ENCODE results near the gene NANS.
"Not testable (repeated sequence)": the region's sequence is repeated elsewhere in the genome, so short reads cannot be mapped to it uniquely, and the experiment has no call there.

The NANS gene

DNA sequence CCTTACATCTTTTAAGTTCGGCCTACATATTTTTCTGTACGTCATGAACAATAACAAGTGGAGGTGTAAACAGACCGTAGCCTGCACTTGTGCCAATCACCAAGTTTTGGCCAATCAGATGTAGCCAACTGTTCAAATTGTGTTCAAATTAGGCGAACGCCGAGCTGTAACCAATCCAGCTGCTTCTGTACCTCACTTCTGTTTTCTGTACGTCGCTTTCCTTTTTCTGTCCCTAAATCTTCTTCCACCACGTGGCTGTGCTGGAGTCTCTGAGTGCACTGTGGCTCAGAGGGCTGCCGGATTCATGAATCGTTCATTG lies 36.0 kb downstream of the NANS start:
- no peak overlapping the region for H3K4me3 ChIP-seq (ENCODE audit: low read depth, low read length)
- DNase-seq (ENCODE audit: low read depth), result no peak

DNA sequence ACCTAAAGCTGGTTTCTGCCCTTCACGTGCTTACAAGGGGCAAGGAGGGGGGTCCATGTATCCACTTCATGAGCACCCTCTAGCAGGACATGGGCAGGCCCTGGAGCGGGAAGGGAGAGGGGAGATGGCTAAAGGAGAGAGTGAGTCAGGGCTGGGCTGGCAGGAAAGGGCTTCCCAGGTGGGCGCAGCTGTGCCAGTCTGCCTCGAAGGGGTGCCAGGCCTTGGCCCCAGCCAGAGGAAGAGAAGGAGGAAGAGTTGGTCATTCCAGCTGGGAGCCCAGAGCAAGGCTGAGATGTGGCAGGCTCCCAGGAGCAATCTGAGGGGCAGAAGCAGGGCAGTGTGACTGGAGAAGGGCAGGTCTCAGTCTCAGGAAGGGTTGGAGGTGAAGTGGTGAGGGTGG lies 37.8 kb downstream of the NANS start:
- no peak overlapping the region for H3K4me3 ChIP-seq (ENCODE audit: low read depth, low read length)
- no peak for DNase-seq (ENCODE audit: low read depth)

DNA sequence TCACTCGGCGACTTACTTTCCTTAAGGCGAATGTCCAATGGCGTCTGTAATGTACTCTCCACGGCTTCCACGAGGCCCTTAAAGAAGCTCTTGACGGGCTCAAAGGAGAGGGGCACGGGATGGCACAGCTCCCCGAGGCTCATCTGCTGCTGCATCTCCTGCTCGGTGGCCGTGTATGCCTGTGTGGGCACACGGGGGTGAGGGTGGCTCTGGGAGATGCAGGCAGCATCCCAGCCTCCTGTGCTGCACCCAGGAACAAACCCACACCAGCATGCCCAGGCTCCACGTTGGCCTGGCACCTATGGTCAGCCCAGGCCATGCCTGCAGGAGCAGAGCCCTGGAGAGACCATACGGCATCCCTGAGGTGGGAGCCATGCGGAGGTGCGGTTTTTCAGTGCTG lies 38.3 kb downstream of the NANS start:
- H3K4me3 ChIP-seq (ENCODE audit: low read depth, low read length), result no peak overlapping the region
- DNase-seq (ENCODE audit: low read depth), result no peak

DNA sequence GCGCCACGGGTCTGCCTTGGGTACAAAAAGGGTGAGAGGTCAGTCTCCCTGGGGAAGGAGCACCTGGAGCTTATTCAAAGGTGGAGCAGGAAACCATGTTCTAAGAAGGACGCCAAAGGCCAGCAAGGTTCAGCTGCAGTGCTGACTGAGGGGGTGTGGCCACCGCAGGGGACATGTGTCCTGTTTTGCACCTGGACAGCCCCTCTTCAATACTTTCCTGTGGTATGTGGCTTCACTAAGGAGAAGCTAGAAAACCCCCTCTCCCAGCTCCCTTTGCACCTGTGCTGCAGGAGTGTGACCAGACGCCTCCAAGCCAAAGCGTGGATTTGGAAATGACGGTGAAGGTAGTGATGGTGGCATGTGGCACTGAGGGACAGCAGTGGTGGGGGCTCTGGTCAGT lies 38.9 kb downstream of the NANS start:
- H3K4me3 ChIP-seq (ENCODE audit: low read depth, low read length), result no peak overlapping the region
- DNase-seq (ENCODE audit: low read depth), result no peak

DNA sequence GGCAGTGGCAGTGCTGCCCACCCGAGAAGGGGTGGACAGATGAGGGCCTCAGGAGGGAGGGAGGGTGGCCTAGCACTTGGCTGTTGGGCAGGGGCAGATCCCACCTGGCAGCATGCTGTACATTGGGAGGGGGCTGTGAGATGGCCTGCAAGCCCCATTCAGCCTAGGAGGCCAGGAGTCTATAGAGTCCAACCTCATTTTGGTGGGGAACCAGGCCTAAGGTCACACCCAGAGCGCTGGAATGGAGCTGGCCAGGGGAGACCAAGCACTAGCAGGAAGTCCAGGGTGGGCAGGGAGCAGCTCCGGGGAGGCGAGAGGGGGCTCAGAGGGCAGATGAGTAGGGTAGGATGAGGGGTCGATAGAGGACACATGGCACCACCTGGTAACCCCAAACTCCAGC lies 39.6 kb downstream of the NANS start:
- no peak for DNase-seq (ENCODE audit: low read depth)

DNA sequence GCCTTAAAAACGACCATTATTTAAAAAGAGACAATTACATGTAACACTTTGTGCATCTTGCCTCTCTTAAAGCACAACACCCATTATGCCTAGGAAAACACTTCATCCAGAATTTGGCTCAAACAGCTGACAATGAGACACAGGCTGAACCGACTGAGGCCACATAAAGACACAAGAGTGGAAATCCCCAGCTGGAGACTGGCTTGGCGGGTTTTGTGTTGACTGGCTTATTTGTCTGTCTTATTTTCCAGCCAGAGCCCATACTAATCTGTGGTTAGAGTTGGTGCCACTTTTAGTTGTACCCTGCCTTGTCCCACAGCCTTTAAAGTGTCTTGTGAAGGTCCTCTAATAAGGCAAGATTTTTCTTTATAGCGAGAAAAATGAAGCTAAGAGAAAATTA lies 41.3 kb downstream of the NANS start:
- H3K4me3 ChIP-seq (ENCODE audit: low read depth, low read length), result no peak overlapping the region
- no peak for DNase-seq (ENCODE audit: low read depth)

More for the DNA sequence above, 39.6 kb downstream of the NANS start:
- H3K4me3 ChIP-seq (ENCODE audit: low read depth, low read length), result no peak overlapping the region

DNA sequence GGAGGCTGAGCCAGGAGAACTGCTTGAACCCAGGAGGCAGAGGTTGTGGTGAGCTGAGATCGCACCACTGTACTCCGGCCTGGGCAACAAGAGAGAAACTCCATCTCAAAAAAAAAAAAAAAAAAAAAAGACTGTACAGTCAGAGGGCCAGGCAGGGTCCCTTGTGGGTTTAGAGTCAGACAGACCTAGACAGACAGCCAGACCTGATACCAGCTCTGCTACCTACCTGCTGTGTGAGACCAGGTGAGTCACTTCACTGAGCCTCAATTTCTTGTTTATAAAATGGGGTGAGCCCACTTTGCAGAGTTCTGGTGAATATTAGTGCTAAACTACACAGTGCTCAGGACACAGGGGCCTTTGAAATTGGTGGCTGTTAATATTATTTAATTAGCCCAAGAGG lies 42.8 kb downstream of the NANS start:
- DNase-seq (ENCODE audit: low read depth), result no peak
- no peak overlapping the region for H3K4me3 ChIP-seq (ENCODE audit: low read depth, low read length)

DNA sequence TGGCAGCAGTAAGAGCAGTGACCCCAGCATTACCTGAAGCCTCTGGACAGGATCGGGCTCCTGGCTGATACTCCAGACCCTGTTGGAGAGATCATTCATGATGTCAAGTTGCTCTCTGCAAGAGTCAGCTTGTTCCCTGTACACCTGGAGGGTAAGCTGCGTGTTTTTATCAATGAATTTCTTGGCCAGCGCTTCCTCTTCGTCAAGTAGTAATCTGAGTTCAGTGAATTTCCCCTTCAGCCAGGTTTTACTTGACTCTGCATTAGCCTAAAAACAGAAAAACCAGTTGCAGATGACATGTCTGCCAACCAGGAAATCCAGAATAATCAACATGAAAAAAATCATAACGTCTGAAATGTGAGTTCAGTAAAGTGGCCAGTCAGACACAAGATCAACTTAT lies 43.4 kb downstream of the NANS start:
- DNase-seq (ENCODE audit: low read depth), result no peak
- no peak overlapping the region for H3K4me3 ChIP-seq (ENCODE audit: low read depth, low read length)

DNA sequence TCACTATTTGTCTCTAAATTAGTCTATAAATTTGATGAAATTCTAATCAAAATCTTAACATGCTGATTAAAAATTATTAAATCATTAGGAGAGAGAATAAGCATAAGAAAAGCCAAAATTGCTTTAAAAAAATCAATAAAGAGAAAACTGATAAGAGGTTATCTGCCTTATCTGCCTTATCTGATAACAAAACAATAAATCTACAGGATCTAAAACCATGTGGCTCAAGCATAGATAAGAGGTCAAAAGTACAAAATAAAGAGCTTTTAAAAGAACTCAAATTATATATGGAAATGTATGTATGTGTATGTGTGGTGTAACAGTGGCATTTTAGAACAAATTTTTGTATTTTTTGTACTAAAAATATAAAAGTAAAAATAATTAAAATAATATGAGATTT lies 43.9 kb downstream of the NANS start:
- no peak for DNase-seq (ENCODE audit: low read depth)
- no peak overlapping the region for H3K4me3 ChIP-seq (ENCODE audit: low read depth, low read length)

DNA sequence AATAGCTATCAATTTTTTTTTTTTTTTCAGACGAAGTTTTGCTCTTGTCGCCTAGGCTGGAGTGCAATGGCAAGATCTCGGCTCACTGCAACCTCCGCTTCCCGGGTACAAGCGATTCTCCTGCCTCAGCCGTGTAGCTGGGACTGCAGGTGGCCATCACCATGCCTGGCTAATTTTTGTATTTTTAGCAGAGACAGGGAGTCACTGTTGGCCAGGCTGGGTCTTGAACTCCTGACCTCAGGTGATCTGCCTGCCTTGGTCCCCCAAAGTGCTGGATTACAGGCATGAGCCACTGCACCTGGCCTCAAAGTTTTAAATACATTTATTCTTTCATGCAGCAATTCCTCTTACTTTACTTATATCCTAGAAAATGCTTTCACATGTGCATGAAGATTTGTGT lies 44.9 kb downstream of the NANS start:
- H3K4me3 ChIP-seq (ENCODE audit: low read depth, low read length), result no peak overlapping the region
- DNase-seq (ENCODE audit: low read depth), result no peak

DNA sequence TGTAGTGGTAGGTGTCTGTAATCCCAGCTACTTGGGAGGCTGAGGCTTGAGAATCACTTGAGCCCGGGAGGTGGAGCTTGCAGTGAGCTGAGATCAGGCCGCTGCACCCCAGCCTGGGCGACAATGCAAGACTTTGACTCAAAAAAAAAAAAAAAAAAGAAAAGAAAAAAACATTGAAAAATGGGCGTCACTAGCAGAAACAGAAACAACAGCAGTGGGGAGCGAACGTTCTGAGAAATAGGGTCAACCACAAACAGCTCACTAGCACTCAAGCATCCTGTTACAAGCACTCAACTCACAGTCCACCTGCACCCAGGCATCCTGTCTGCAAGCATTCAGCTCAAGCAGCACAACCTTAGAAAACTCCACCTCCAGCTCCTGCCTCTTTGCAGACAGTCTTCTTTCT lies 45.3 kb downstream of the NANS start:
- H3K4me3 ChIP-seq (ENCODE audit: low read depth, low read length), result no peak overlapping the region
- DNase-seq (ENCODE audit: low read depth), result no peak

DNA sequence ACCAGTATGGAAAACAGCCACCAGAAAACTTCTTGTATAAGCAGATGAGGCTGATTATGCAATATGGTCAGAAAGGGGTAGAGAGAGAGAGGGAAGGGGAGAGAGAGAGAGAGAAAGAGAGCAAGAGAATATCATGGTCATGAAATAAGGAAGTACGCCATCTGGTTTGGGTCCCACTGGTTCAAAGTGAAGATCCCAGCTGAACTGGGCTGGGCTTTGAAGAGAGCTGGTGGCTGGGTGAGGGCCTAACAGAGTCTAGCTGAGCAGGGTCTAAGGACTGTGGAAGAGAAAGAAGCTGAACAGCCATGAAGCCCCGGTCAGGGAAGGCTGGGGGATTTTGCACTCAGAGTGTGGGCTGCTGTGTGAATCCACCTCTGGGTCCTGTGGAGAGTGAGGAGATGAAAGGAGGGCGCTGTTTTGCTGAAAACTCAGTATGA lies 47.9 kb downstream of the NANS start:
- H3K4me3 ChIP-seq (ENCODE audit: low read depth, low read length), result no peak overlapping the region
- DNase-seq (ENCODE audit: low read depth), result no peak

DNA sequence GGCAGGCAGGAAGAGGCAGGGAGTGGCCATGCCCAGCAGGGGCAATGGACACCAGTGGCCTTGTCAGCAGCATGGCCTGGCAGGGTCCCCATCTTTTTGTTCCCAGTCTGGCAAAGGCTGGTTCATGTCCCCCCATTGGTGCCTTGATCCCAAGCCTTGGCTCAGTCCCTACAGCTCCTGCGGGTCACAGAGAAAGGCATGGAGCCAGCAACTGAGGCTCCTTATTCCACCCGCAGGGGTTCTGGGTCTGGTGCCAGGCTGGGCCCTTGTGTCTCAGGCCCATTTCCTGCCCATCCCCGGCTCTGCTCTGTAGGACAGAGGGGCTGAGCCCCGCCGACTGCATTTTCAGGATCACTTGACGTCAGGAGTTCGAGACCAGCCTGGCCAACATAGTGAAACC lies 48.5 kb downstream of the NANS start:
- no peak for DNase-seq (ENCODE audit: low read depth)
- no peak overlapping the region for H3K4me3 ChIP-seq (ENCODE audit: low read depth, low read length)

DNA sequence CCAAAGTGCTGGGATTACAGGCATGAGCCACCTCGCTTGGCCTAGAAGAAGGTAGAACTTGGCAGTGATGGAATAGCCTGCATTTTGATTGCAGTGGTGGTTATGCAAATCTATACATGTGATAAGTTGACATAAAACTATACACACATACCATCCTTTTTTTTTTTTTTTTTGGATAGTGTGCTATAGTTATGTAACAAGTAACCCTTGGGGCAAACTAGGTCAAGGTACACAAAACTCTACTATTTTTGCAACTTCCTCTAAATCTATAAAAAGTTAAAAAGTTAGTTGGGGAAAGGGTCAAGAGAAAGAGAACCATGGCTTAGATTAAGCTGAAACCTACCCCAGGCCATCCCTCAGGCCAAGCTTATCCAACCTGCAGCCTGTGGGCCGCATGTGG lies 51.4 kb downstream of the NANS start:
- no peak overlapping the region for H3K4me3 ChIP-seq (ENCODE audit: low read depth, low read length)
- no peak for DNase-seq (ENCODE audit: low read depth)

DNA sequence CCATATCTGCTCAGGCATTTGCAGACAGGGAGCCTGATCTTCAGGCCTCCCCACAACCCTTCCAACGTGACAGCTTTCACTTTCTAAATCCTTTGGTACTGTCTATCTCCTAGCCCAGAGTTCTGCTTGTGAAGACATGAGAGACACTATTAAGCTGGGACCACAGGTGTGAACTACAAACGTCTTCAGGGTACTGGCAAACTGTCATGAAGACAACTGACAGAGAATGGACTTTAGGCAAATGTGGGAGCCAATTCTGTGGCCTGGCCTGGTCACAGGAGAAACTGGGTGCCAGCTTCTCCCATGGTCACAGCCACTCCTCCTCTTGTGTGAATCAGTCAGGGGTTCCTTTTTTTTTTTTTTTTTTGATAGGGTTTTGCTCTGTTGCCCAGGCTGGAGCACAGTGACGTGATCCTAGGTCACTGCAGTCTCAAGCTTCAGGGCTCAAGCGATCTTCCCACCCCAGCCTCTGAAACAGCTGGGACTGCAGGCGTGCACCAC lies 52.0 kb downstream of the NANS start:
- H3K4me3 ChIP-seq (ENCODE audit: low read depth, low read length), result no peak overlapping the region
- no peak for DNase-seq (ENCODE audit: low read depth)

DNA sequence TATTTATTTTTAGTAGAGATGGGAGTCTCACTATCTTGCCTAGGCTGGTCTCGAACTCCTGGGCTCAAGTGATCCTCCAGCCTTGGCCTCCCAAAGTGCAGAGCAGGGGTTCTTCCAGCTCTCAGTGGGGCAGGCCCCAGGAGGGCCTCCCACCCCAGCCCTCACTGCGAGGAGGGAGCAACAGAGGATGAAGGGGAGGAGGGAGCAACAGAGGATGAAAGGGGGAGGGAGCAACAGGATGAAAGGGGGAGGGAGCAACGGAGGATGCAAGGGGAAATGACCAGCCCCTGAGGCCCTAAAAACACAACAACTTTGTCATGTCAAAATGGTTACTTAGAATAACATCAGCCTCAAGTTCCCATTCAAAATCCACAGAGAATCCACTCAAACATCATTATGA lies 52.5 kb downstream of the NANS start:
- H3K4me3 ChIP-seq (ENCODE audit: low read depth, low read length), result no peak overlapping the region
- no peak for DNase-seq (ENCODE audit: low read depth)

DNA sequence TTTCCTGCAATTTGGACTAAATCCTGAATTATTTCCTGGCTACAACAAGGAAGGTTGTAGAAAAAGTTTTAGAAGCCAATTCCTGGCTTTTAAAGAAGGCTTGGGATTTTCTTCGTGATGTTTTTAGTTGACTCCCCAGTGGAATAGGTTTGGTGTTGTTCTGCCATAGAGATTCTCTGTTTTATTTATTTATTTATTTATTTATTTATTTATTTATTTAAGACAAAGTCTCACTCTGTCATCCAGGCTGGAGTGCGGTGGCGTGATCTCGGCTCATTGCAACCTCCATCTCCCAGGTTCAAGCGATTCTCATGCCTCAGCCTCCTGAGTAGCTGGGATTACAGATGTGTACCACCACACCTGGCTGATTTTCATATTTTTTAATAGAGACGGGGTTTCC lies 60.6 kb downstream of the NANS start:
- H3K4me3 ChIP-seq (ENCODE audit: low read depth, low read length); DNase-seq (ENCODE audit: low read depth): not testable (repeated sequence)

DNA sequence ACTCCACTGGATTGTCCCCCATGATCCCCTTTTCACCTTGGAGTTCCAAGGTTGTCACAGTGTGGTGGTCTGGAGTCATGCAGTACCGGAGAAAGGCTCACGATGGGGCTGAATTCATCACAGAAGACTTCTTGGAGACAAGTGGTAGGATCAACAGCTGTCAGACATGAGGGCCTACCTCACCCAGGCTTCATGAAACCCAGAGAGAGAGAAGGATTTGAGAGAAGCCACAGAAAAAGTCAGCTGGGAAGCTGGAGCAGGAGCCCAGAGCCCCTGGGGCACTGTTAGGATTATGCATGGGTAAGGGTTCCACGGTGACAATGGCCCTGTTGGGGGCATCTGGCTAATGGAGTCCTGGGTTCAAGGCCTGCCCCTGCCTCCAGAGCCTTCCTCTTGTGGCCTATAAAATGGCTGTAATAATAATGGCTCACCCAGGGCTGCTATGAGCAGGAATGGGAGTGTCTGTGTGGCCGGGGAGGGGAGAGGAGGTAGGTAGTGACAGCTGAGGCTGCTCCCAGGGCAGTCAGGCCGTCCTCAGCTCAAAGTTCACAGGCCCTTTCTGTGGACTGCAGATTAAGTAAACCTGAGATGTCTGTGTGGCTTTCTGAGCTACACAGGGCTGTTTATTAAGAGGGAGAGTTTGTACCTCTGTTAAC lies 61.6 kb downstream of the NANS start:
- no peak for DNase-seq (ENCODE audit: low read depth)
- peak overlapping the region; percentile 65 for H3K4me3 ChIP-seq (ENCODE audit: low read depth, low read length)

DNA sequence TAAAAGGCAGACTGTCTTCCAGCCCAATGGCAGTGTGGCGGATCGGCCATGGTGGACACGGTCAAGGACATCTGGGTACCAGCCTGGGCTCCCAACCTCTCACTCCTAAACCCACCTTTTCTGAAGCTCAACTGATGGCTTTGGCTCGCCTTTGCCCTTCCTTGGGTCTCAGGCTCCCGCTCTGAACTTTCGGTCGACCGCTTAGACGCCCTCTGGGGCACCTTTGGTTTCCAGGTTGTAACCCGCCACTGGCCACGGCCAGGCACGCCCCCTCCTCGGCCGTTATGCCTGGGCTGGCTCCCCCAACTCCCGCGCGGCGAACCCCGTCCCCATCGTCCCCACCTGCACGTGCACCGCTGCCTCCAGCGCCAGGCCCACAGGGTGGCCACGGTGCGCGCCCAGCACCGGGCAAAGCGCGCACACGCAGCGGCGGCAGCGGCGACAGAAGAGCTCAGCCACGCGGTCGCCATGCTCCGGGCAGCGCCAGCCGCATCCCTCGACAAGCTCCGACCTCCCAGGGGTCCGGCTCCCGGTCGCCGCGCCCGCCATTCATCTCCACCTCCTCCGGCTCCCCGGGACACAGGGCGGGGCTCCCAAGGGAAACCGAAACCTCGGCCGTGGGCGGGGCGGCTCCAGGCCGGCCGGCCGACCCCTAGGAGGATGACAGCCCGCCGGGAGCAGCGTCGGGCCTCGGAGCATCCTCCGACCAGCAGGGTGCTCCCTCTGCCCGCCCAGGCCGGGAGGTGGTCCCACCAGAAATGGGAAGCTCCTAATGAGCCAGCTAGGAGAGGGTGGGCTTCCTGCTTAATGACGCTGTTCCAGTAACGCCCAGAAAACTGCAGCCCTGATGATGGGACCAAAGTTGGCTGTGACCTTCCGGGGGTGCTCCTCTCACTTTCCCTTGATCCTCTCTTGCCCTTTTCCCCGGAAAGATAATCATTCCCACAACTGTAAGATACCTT lies 62.4 kb downstream of the NANS start, which contains the start of gene TRIM14:
Gene TRIM14, minus strand, starts transcription at position 583 of the 962 bp plus-strand sequence. Its CDS starts 34 bp downstream, at position 549.
- no peak for DNase-seq (ENCODE audit: low read depth)
- H3K4me3 ChIP-seq (ENCODE audit: low read depth, low read length), result peak within 1 kb of the TSS; percentile 65

DNA sequence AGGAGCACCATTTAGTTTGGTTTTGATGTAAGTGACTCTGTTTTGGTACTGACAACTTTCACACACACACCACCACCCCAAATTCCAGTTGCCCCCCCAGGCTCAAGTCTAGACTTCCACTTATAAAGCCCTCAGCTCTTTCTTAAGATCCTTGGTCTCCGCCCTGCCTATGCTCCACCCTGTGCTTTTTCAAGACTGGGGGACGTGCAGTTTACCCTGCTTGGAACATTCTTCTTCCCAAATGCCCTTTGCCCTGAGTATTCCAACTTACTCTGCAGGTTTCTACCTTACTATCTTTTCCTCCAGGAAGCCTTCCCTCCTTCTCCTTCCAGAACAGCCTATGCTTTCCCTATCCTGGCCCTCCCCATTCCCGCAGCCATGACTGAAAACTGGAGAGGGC lies 63.9 kb downstream of the NANS start:
- no peak for DNase-seq (ENCODE audit: low read depth)
- H3K4me3 ChIP-seq (ENCODE audit: low read depth, low read length), result no peak overlapping the region

DNA sequence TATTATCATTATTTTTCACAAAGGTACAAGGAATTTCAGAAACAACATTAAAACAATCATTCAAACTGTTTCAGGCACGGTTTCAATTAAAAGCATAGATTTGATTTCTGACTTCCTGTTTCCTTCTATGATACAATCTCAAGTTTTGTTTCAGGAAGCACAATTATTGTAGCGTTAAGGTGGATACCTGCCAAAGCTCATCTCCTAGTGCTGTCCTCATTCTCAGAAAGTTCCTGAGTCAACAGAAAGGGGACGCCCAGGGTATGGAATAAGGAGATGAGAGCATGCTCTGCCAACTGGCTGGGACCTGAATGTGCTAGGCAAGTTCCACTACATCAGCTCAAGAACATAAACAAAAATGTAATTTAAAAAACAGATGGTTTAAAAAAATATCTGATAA lies 64.5 kb downstream of the NANS start:
- no peak overlapping the region for H3K4me3 ChIP-seq (ENCODE audit: low read depth, low read length)
- DNase-seq (ENCODE audit: low read depth), result no peak

All from skeletal muscle cell (primary cell).